Upper lobe of right lung (tissue), 1 donor: Measurements from ENCODE around the gene HMOX2. TPM values are rescaled to one million over a fixed set of nuclear protein-coding genes. Genes with fewer than 3 reads are reported as not detected.

Experiments
- ATAC-seq: fragments of 200-7000 bp; cut with Tn5 transposase; one replicate; pipeline ENCODE4 v1.9.1; 2020; ENCODE audit warnings: mild to moderate bottlenecking, moderate library complexity
- DNase-seq: peaks from one replicate; pipeline ENCODE4 v3.0.0-alpha.2; 2020
- H3K27ac ChIP-seq: fragments of 200-600 bp; one replicate; pipeline ENCODE4 v1.8.0; 2022
- H3K27me3 ChIP-seq: fragments of 200-600 bp; one replicate; pipeline ENCODE4 v1.8.0; 2022; ENCODE audit warnings: mild to moderate bottlenecking
- H3K36me3 ChIP-seq: fragments of 200-600 bp; one replicate; pipeline ENCODE4 v1.8.0; 2022
- H3K4me1 ChIP-seq: fragments of 200-600 bp; one replicate; pipeline ENCODE4 v1.8.0; 2022
- H3K4me3 ChIP-seq: fragments of 200-600 bp; one replicate; pipeline ENCODE4 v1.8.0; 2022; ENCODE audit warnings: mild to moderate bottlenecking
- H3K9me3 ChIP-seq: fragments of 200-600 bp; one replicate; pipeline ENCODE4 v1.8.0; 2022
- intact Hi-C: fragments of 100-400 bp; cut with DNase I; formaldehyde crosslinking; loops from one replicate; pipeline ENCODE4 v1.11.0; 2022
- total RNA-seq: library from RNA; stranded (reverse); fragmentation: NEBNext Ultra II Directional; extraction: Animal tissue kit (Norgen Biotek cat#: 25700); gene quantifications from one replicate; pipeline ENCODE4 v1.2.1, GENCODE V29; 2021
- TF ChIP-seq, protein P1 (sequence below): fragments of 200-600 bp; IDR thresholded peaks from one replicate; pipeline ENCODE4 v1.8.0; 2022; ENCODE audit warnings: antibody characterized with exemption
- donor health status: DM: no; HTN: yes; CAD: no; lungs with severe emphysema.

HMOX2 gene
- total RNA-seq, 1 donor from 2014 or later = 53.0 TPM

DNA sequence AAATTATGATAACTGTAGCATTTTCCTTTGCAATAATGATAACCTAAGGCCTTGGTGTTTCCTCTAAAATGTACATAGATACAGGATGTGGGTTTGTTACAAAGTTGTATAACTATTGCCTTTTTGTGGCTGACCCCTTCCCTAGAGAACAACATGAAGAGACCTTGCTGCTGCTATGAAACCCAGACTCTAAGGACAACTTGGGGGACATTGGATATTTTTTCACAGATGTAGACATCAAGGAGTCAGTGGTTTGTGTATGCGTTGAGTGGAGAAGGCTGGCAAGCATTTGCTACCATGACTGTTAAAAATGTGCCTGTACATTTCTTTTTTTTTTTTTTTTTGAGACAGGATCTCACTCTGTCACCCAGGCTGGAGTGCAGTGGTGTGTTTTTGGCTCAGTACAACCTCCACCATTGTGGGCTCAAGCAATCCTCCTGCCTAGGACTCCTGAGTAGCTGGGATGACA, 12.3 kb downstream of the HMOX2 start:
- Histone ChIP-seq H3K27me3 (no peaks in the 10 kb centered on the region), H3K36me3 (peaks cover 44% of the 10 kb centered on the region), H3K9me3 (no peaks in the 10 kb centered on the region), H3K4me3 (no peak overlapping the region), H3K4me1 (peaks cover 38% of the 10 kb centered on the region), H3K27ac (peak overlapping the region; percentile 59)
- TF ChIP-seq, protein P1, sequence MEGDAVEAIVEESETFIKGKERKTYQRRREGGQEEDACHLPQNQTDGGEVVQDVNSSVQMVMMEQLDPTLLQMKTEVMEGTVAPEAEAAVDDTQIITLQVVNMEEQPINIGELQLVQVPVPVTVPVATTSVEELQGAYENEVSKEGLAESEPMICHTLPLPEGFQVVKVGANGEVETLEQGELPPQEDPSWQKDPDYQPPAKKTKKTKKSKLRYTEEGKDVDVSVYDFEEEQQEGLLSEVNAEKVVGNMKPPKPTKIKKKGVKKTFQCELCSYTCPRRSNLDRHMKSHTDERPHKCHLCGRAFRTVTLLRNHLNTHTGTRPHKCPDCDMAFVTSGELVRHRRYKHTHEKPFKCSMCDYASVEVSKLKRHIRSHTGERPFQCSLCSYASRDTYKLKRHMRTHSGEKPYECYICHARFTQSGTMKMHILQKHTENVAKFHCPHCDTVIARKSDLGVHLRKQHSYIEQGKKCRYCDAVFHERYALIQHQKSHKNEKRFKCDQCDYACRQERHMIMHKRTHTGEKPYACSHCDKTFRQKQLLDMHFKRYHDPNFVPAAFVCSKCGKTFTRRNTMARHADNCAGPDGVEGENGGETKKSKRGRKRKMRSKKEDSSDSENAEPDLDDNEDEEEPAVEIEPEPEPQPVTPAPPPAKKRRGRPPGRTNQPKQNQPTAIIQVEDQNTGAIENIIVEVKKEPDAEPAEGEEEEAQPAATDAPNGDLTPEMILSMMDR = no peak
- intact Hi-C loops = no loop called here
- ATAC-seq (peak; percentile 20), DNase-seq (no peak)

DNA sequence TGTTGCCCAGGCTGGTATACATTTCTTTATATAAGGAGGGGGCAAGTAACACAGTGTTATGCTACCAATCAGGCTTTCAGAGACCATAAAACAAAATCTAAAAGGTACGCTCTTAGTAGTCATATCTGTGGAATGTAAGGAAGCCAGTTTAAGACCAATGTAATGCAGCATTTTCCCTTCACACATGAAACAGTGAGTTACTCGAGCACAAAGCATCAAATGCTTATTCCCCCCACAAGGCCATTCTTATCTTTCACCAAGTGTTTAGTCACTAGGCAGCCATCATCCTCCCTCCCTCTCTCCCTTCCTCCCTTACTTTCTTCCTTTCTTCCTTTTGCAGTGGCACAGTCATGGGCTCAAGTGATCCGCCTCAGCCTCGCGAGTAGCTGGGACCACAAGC, 12.8 kb downstream of the HMOX2 start:
- H3K27ac ChIP-seq = peak overlapping the region; percentile 59

DNA sequence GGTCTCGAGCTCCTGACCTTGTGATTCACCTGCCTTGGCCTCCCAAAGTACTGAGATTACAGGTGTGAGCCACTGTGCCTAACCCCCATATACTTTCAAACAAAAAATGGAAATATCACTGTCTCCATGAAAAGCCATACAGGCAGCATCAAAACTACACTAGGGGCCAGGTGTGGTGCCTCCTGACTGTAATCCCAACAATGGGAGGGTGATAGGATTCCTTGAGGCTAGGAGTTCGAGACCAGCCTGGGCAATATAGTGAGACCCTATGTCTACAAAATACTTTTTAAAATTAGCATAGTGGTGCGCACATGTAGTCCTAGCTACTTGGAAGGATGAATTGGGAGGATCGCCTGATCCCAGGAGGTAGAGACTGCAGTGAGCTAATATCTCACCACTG, 15.7 kb downstream of the HMOX2 start:
- H3K36me3 ChIP-seq = peaks cover 28% of the 10 kb centered on the region
- TF ChIP-seq, protein P1 = no peak
- ATAC-seq (no peak), DNase-seq (no peak)
- no peaks in the 10 kb centered on the region for H3K9me3 ChIP-seq
- no peak overlapping the region for H3K27ac ChIP-seq
- no peak overlapping the region for H3K4me3 ChIP-seq
- no peaks in the 10 kb centered on the region for H3K27me3 ChIP-seq
- H3K4me1 ChIP-seq = peaks cover 31% of the 10 kb centered on the region
- intact Hi-C loops = no loop called here

More for the DNA sequence above, 12.8 kb downstream of the HMOX2 start:
- Histone ChIP-seq H3K9me3 (no peaks in the 10 kb centered on the region), H3K4me1 (peaks cover 38% of the 10 kb centered on the region), H3K36me3 (peaks cover 40% of the 10 kb centered on the region), H3K4me3 (no peak overlapping the region), H3K27me3 (no peaks in the 10 kb centered on the region)
- intact Hi-C loops = no loop called here
- no peak for ATAC-seq
- TF ChIP-seq, protein P1 = no peak
- no peak for DNase-seq

DNA sequence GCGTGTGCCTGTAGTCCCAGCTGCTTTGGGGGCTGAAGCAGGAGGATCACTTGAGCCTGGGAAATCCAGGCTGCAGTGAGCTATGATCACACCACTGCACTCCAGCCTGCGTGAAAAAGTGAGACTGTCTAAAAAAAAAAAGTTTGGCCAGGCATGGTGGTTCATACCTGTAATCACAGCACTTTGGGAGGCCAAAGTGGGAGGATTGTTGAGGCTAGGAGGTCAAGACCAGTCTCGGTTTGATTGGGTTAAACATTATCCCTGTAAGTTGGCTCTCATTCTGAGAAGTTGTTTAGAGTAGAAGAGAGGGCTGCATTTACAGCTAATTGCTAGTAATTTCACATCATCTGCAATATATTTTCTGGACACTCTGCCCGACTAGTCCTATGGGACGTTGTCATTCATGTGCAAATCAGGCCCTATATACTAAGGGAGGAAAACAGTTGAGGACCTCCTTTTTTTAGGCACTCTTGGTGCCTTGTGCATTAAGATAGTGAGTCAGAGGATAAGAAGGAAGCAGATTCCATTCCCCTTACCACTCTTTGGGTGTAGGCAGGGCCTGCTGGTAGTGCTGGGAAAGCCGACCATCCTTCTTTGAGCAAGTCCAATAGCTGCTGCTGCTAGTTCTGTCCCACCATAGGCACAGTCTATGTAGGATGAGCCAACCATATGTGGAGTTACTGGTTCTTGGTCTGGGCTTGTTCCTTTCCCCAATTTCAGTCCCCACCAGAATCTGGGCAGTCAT, 18.7 kb downstream of the HMOX2 start:
- peaks cover 28% of the 10 kb centered on the region for H3K36me3 ChIP-seq
- no peak overlapping the region for H3K4me3 ChIP-seq
- no peaks in the 10 kb centered on the region for H3K27me3 ChIP-seq
- ATAC-seq (peak; percentile 43), DNase-seq (no peak)
- TF ChIP-seq, protein P1 = no peak
- H3K9me3 ChIP-seq = no peaks in the 10 kb centered on the region
- intact Hi-C loops = no loop called here
- H3K4me1 ChIP-seq = peaks cover 10% of the 10 kb centered on the region
- peak overlapping the region; percentile 24 for H3K27ac ChIP-seq

DNA sequence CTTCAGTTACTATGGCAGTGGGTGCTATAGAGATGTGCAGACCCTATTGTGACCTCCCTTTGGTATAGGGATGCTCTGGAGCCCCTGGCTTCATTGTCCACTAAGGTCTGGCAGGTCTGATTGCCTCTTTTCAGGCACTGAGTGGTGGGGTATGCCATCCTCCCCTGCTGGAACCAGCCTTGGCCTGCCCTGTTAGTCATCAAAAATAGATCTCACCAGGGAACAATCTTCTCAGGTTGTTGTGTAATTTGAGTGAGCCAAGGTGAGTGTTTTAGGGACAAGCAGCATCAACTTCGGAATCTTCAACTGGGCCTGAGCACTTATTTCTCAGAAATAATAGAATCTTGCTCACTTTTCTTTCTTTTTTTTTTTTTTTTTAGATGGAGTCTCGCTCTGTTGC, 19.6 kb downstream of the HMOX2 start:
- Histone ChIP-seq H3K36me3 (peaks cover 28% of the 10 kb centered on the region), H3K9me3 (no peaks in the 10 kb centered on the region), H3K27ac (peak overlapping the region; percentile 24), H3K27me3 (no peaks in the 10 kb centered on the region), H3K4me3 (no peak overlapping the region), H3K4me1 (peaks cover 18% of the 10 kb centered on the region)
- TF ChIP-seq, protein P1 = no peak
- no peak for ATAC-seq
- DNase-seq = no peak
- intact Hi-C loops = no loop called here
